HepG2 (cell line): Measurements from ENCODE around the gene EXOC1. TPM values are rescaled to one million over a fixed set of nuclear protein-coding genes. Genes with fewer than 3 reads are reported as not detected.

Experiments used
- ARNTL ChIP-seq: sonication (generic); formaldehyde crosslinking; IDR thresholded peaks from 2 replicates; pipeline ENCODE4 v1.4.0; 2020; ENCODE audit warnings: mild to moderate bottlenecking, missing genetic modification reagents
- FOXM1 ChIP-seq: sonication (generic); formaldehyde crosslinking; IDR thresholded peaks from 2 replicates; pipeline ENCODE4 v1.5.0; 2020; ENCODE audit warnings: missing genetic modification reagents
- PTBP1 ChIP-seq: fragments of 200-400 bp; formaldehyde crosslinking; IDR thresholded peaks from 2 replicates; pipeline ENCODE4 v1.6.1; 2018; ENCODE audit warnings: low read length, low read depth; ENCODE audit not compliant: poor library complexity, severe bottlenecking
- RELA ChIP-seq: sonication (generic); formaldehyde crosslinking; IDR thresholded peaks from 2 replicates; pipeline ENCODE4 v1.4.0; 2020; ENCODE audit warnings: missing genetic modification reagents
- REPIN1 ChIP-seq: sonication (generic); formaldehyde crosslinking; IDR thresholded peaks from 2 replicates; pipeline ENCODE4 v1.8.0; 2022; ENCODE audit warnings: missing genetic modification reagents, low read depth, mild to moderate bottlenecking, borderline replicate concordance
- SAFB2 ChIP-seq: sonication (generic); formaldehyde crosslinking; IDR thresholded peaks from 2 replicates; pipeline ENCODE4 v1.5.1; 2020; ENCODE audit warnings: missing genetic modification reagents, low read depth, mild to moderate bottlenecking, borderline replicate concordance
- SMAD1 ChIP-seq: sonication (generic); formaldehyde crosslinking; IDR thresholded peaks from 2 replicates; pipeline ENCODE4 v1.4.0; 2020; ENCODE audit warnings: missing genetic modification reagents, low read depth, mild to moderate bottlenecking, borderline replicate concordance
- STAG1 ChIP-seq: sonication (generic); formaldehyde crosslinking; IDR thresholded peaks from 2 replicates; pipeline ENCODE4 v1.4.0; 2020; ENCODE audit warnings: missing genetic modification reagents
- TARDBP ChIP-seq: sonication (generic); formaldehyde crosslinking; IDR thresholded peaks from 2 replicates; pipeline ENCODE4 v1.8.0; 2022; ENCODE audit warnings: mild to moderate bottlenecking, missing genetic modification reagents
- TCF7 ChIP-seq: sonication (generic); IDR thresholded peaks from 2 replicates; pipeline ENCODE4 v1.6.1; 2016; ENCODE audit warnings: antibody characterized with exemption, low read depth
- ZNF101 ChIP-seq: sonication (generic); formaldehyde crosslinking; IDR thresholded peaks from 2 replicates; pipeline ENCODE4 v1.4.0; 2020; ENCODE audit warnings: mild to moderate bottlenecking, low read depth, missing genetic modification reagents, borderline replicate concordance
- ZNF230 ChIP-seq: sonication (generic); formaldehyde crosslinking; IDR thresholded peaks from 2 replicates; pipeline ENCODE4 v1.4.0; 2020; ENCODE audit warnings: mild to moderate bottlenecking, missing genetic modification reagents
- ZNF335 ChIP-seq: sonication (generic); formaldehyde crosslinking; IDR thresholded peaks from 2 replicates; pipeline ENCODE4 v1.4.0; 2020; ENCODE audit warnings: missing genetic modification reagents
- ZNF605 ChIP-seq: sonication (generic); formaldehyde crosslinking; IDR thresholded peaks from 2 replicates; pipeline ENCODE4 v1.8.0; 2022; ENCODE audit warnings: mild to moderate bottlenecking, missing genetic modification reagents
- ZNF780A ChIP-seq: sonication (generic); formaldehyde crosslinking; IDR thresholded peaks from 2 replicates; pipeline ENCODE4 v1.8.0; 2022; ENCODE audit warnings: mild to moderate bottlenecking, missing genetic modification reagents, moderate library complexity
- polyA plus RNA-seq, 8 experiments: library from polyadenylated mRNA; depleted of rRNA in 3 of 8; stranded (reverse) in 7 of 8; unstranded in 1 of 8; fragments of >200 nt; fragmentation: Illumina TruSeq in 4 of 8; extraction: Trizol in 4 of 8; gene quantifications; 2 replicates each; pipeline versions ENCODE4 v1.2.1 to v1.2.3, GENCODE V29; 2011 to 2016; ENCODE audit warnings: low read depth in 4 of 8, missing spikeins in 1 of 8, mixed read lengths in 1 of 8; ENCODE audit not compliant: insufficient read depth in 1 of 8
- total RNA-seq, 5 experiments: library from RNA; depleted of rRNA; stranded (reverse); fragments of >200 nt; fragmentation: Illumina TruSeq; extraction: Trizol; gene quantifications; 2 replicates each; pipeline ENCODE4 v1.2.3, GENCODE V29; 2016; ENCODE audit warnings: low read depth in 1 of 5
- TF ChIP-seq, protein P1 (sequence below), 2 experiments: fragments of 450-650 bp in 1 of 2; sonication (generic) in 1 of 2; formaldehyde crosslinking; IDR thresholded peaks; 2 replicates each; pipeline versions ENCODE4 v1.5.0 to v1.8.0; 2020 to 2022; ENCODE audit warnings: mild to moderate bottlenecking in 1 of 2, missing genetic modification reagents in 1 of 2
- TF ChIP-seq, protein P2 (sequence below): sonication (generic); formaldehyde crosslinking; IDR thresholded peaks from 2 replicates; pipeline ENCODE4 v1.4.0; 2020; ENCODE audit warnings: missing genetic modification reagents, borderline replicate concordance
- TF ChIP-seq, protein P3 (sequence below): sonication (generic); formaldehyde crosslinking; IDR thresholded peaks from 2 replicates; pipeline ENCODE4 v1.9.0; 2022; ENCODE audit warnings: missing genetic modification reagents, mild to moderate bottlenecking, borderline replicate concordance
- TF ChIP-seq, protein P4 (sequence below): IDR thresholded peaks from 2 replicates; pipeline ENCODE4 v1.6.1; 2016; ENCODE audit warnings: missing compliant biosample characterization, missing genetic modification reagents, borderline replicate concordance
- TF ChIP-seq, protein P5 (sequence below): IDR thresholded peaks from 2 replicates; pipeline ENCODE4 v1.6.1; 2018; ENCODE audit warnings: missing genetic modification reagents
- TF ChIP-seq, protein P6 (sequence below): sonication (generic); formaldehyde crosslinking; IDR thresholded peaks from 2 replicates; pipeline ENCODE4 v1.5.0; 2020; ENCODE audit warnings: missing genetic modification reagents

The EXOC1 gene
- total and polyA plus RNA-seq, 2 of the 13 experiments (the other 11 are each of a cell fraction or from before 2014, with no cell fraction given), result 9.1 to 18.4 TPM

DNA sequence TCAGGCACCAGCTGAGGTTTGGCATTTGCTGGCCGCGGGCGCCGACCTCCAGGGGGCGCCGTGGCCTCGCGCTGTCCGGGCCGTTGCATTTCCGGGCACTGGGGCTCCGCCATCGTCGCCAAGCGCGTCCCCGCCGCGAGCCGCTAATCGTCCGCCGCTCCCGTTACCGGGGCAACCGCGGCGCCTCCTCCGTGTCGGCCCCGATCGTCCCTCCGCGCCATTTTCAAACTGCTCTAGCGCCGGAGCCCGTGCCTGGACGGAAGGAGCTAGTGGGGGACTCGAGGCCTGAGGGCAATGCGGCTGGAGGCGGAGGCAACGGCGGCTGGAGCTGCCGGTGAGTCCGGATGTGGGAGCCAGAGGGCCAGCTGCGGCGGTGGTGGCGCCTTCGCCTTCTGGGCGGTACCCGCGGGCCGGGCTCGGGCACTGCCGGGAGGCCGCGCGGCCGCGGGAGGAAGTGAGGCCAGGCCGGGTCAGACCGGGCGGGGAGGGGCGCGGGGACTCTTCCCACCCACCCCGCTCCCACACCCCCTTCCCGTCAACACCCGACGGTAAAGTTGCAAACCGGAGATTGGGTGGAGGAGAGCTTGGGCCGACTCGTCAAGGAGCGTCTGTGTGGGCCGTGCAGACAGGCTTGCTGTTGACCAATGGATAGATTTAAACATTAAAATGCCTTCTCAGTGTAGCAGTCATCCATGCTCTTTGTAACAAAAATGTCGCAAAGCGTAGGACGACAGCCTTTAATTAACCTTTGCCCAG, 95.5 kb downstream of the EXOC1 start, which contains the start of gene CEP135 (continued):
- TF ChIP-seq, protein P1, sequence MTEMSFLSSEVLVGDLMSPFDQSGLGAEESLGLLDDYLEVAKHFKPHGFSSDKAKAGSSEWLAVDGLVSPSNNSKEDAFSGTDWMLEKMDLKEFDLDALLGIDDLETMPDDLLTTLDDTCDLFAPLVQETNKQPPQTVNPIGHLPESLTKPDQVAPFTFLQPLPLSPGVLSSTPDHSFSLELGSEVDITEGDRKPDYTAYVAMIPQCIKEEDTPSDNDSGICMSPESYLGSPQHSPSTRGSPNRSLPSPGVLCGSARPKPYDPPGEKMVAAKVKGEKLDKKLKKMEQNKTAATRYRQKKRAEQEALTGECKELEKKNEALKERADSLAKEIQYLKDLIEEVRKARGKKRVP (CRISPR knock-in tag; IDR thresholded peaks at IDR 0.05), result peak in 1 of 2 experiments; percentile 80; a peak in 2 of 4 replicates
- TF ChIP-seq, protein P2, sequence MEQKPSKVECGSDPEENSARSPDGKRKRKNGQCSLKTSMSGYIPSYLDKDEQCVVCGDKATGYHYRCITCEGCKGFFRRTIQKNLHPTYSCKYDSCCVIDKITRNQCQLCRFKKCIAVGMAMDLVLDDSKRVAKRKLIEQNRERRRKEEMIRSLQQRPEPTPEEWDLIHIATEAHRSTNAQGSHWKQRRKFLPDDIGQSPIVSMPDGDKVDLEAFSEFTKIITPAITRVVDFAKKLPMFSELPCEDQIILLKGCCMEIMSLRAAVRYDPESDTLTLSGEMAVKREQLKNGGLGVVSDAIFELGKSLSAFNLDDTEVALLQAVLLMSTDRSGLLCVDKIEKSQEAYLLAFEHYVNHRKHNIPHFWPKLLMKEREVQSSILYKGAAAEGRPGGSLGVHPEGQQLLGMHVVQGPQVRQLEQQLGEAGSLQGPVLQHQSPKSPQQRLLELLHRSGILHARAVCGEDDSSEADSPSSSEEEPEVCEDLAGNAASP (CRISPR knock-in tag), result 0 out of 2 replicates have a peak, but pooled peaks have one; percentile 53
- peak; percentile 94 for TF ChIP-seq ZNF605
- no peak for TF ChIP-seq RELA (CRISPR knock-in tag)
- TF ChIP-seq ZNF335, result 0 out of 2 replicates have a peak, but pooled peaks have one; percentile 17
- TF ChIP-seq SAFB2 (CRISPR knock-in tag), result peak; percentile 95
- peak; percentile 86; the same call in 1 of the 2 replicates for TF ChIP-seq ZNF780A (CRISPR knock-in tag)
- TF ChIP-seq, protein P3, sequence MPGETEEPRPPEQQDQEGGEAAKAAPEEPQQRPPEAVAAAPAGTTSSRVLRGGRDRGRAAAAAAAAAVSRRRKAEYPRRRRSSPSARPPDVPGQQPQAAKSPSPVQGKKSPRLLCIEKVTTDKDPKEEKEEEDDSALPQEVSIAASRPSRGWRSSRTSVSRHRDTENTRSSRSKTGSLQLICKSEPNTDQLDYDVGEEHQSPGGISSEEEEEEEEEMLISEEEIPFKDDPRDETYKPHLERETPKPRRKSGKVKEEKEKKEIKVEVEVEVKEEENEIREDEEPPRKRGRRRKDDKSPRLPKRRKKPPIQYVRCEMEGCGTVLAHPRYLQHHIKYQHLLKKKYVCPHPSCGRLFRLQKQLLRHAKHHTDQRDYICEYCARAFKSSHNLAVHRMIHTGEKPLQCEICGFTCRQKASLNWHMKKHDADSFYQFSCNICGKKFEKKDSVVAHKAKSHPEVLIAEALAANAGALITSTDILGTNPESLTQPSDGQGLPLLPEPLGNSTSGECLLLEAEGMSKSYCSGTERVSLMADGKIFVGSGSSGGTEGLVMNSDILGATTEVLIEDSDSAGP (CRISPR knock-in tag), result peak; percentile 93
- TF ChIP-seq ZNF101 (CRISPR knock-in tag), result no peak
- peak; percentile 95 for TF ChIP-seq STAG1 (CRISPR knock-in tag)
- TF ChIP-seq SMAD1 (CRISPR knock-in tag), result peak; percentile 88; the same call in 1 of the 2 replicates
- no peak for TF ChIP-seq PTBP1
- TF ChIP-seq, protein P4, sequence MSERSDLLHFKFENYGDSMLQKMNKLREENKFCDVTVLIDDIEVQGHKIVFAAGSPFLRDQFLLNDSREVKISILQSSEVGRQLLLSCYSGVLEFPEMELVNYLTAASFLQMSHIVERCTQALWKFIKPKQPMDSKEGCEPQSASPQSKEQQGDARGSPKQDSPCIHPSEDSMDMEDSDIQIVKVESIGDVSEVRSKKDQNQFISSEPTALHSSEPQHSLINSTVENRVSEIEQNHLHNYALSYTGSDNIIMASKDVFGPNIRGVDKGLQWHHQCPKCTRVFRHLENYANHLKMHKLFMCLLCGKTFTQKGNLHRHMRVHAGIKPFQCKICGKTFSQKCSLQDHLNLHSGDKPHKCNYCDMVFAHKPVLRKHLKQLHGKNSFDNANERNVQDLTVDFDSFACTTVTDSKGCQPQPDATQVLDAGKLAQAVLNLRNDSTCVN (CRISPR knock-in tag), result 0 out of 2 replicates have a peak, but pooled peaks have one; percentile 36
- 0 out of 2 replicates have a peak, but pooled peaks have one; percentile 26 for TF ChIP-seq ARNTL (CRISPR knock-in tag)
- TF ChIP-seq TARDBP (CRISPR knock-in tag), result peak; percentile 82; the same call in 1 of the 2 replicates
- TF ChIP-seq ZNF230 (CRISPR knock-in tag), result peak; percentile 34; the same call in 1 of the 2 replicates
- TF ChIP-seq, protein P5, sequence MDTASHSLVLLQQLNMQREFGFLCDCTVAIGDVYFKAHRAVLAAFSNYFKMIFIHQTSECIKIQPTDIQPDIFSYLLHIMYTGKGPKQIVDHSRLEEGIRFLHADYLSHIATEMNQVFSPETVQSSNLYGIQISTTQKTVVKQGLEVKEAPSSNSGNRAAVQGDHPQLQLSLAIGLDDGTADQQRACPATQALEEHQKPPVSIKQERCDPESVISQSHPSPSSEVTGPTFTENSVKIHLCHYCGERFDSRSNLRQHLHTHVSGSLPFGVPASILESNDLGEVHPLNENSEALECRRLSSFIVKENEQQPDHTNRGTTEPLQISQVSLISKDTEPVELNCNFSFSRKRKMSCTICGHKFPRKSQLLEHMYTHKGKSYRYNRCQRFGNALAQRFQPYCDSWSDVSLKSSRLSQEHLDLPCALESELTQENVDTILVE (CRISPR knock-in tag), result peak; percentile 66
- TF ChIP-seq, protein P6, sequence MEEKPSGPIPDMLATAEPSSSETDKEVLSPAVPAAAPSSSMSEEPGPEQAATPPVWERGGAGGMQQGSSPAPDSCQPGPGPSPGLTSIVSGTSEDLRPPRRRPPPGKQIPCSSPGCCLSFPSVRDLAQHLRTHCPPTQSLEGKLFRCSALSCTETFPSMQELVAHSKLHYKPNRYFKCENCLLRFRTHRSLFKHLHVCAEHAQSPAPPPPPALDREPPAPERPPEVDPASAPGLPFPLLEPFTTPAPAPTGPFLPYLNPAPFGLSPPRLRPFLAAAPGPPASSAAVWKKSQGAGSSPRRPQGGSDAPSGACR, result peak; percentile 67
- peak; percentile 95 for TF ChIP-seq REPIN1
- 0 out of 2 replicates have a peak, but pooled peaks have one; percentile 33 for TF ChIP-seq TCF7
- TF ChIP-seq FOXM1 (CRISPR knock-in tag), result no peak
